Right kidney (tissue), 1 donor: Measurements from ENCODE around the gene PCNX1.

ENCODE experiments used
- DNase-seq: peaks from one replicate; pipeline ENCODE4 v3.0.0-alpha.2; 2016

Gene PCNX1

GRCh38 chr14:70888681-70889175 is 18.5 kb upstream of the PCNX1 start:
- DNase-seq = no peak

GRCh38 chr14:70889555-70889954 is 17.7 kb upstream of the PCNX1 start:
- DNase-seq = no peak

GRCh38 chr14:70890826-70891659 is 16.2 kb upstream of the PCNX1 start:
- no peak for DNase-seq

- no peak for DNase-seq
Observed at GRCh38 chr14:70891737-70892136, 15.5 kb upstream of the PCNX1 start.

DNA sequence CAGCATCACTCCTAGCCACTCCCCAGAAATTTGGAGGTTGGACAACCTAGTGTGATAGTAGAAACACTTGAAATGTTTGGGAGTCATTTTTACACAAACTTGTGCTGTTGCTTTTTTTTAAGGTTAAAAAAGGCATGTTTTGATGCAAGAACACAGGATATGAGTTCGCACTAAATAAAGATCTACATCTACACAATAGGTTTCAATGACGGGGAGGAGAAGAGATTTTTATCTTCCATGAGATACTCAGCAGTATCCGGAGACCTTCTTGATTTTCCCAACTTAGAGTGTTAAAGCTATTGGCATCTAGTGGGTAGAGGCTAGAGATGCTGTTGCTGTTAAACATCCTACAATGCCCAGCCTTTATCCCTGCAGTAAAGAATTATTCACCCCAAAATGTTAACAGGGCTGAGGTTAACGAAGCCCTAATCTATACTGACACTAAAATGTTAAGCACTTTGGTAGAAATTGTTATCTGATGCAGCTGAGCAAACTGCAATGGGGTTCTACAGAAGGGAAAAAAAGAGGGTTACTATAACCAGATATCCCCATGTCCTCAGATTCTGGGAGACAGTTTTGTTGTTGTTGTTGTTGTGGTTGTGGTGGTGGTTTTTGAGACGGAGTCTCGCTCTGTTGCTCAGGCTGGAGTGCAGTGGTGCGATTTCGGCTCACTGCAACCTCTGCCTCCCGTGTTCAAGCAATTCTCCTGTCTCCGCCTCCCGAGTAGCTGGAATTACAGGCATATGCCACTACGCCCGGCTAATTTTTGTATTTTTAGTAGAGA is 14.0 kb upstream of the PCNX1 start:
- no peak for DNase-seq

- DNase-seq = no peak
Observed at GRCh38 chr14:70893858-70894291, 13.4 kb upstream of the PCNX1 start.

DNA sequence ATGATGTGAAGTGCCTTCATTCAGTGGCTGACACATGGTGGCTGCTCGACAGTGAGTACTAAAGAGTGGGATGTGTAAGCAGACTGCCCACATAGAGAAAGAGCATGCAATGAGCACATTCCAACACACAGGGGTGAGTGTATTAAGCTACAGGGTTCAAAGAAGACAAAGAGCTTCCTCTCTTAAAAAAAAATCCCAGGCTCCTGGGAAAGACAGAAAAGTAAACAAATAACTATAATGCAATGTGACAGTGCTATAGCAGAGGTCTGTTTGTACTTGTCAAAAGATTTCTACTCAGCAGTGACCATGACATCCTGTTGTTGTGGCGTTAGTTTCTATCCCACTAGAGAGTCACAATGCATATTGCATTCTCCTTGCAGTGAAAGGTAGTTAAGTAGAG is 12.4 kb upstream of the PCNX1 start:
- DNase-seq = no peak

- no peak for DNase-seq
Observed at GRCh38 chr14:70896317-70896716, 10.9 kb upstream of the PCNX1 start.

GRCh38 chr14:70896981-70897380 is 10.3 kb upstream of the PCNX1 start:
- no peak for DNase-seq

DNA sequence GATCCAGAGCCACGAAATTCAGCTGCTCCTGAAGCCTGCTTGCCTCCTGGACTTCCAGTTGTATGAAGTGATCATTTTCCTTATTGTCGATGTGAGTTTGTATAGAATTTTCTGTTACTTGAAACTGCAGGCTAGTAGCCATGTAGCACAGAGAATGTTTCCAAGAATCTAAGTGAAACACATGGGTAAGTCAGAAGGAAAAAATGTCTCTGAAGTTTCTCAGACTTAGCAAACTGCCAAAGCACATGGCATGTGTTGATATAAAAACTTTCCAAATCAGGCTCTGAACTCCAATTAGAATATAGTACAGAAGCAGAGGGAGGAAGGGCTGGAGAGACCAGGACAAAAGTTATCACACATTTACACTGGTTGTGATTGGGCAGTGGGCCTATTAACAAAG is 9.8 kb upstream of the PCNX1 start:
- no peak for DNase-seq

- no peak for DNase-seq
Observed at GRCh38 chr14:70898111-70898745, 9.0 kb upstream of the PCNX1 start.

GRCh38 chr14:70901269-70901668 is 6.0 kb upstream of the PCNX1 start:
- DNase-seq = no peak

DNA sequence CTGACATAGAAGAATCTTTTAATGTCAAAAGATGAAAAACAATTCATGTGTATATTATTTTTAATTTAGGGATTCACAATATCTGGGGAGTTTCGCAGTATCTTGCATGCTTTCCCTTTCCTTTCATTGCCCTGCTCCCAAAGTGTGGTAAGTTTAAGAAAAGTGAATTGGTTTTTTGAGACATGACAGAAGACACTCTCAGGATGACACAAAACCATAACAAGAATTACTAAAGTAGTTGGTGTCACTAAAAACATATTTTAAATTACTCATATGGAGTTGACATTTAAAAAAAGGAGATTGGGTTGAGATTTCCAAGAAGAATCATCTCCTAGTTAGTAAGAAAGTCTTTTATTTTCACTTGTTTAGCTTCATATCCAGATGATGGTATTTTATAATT is 5.1 kb upstream of the PCNX1 start:
- DNase-seq = no peak

DNA sequence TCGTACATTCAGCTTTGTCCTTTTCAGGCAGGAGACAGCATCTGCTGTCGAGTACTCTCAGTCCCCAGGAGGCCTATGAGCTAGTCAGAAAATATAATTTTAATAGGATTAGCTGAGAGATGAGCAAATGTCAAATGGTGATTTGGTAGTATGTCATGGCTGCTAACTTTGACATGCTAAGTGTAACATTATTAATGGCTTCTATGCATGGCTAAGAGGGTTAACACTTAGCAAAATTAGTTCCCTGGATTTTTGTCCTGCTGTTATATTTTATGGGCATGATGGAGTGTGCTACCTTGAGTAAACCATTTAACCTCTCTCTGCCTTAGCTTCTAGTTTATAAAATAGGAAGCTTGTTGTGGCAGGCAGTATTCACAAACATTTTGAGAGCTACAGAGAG is 2.9 kb upstream of the PCNX1 start:
- DNase-seq = no peak

GRCh38 chr14:70905301-70905700 is 2.0 kb upstream of the PCNX1 start:
- no peak for DNase-seq

GRCh38 chr14:70906793-70907175 is 475 bp upstream of the PCNX1 start:
- DNase-seq = no peak

DNA sequence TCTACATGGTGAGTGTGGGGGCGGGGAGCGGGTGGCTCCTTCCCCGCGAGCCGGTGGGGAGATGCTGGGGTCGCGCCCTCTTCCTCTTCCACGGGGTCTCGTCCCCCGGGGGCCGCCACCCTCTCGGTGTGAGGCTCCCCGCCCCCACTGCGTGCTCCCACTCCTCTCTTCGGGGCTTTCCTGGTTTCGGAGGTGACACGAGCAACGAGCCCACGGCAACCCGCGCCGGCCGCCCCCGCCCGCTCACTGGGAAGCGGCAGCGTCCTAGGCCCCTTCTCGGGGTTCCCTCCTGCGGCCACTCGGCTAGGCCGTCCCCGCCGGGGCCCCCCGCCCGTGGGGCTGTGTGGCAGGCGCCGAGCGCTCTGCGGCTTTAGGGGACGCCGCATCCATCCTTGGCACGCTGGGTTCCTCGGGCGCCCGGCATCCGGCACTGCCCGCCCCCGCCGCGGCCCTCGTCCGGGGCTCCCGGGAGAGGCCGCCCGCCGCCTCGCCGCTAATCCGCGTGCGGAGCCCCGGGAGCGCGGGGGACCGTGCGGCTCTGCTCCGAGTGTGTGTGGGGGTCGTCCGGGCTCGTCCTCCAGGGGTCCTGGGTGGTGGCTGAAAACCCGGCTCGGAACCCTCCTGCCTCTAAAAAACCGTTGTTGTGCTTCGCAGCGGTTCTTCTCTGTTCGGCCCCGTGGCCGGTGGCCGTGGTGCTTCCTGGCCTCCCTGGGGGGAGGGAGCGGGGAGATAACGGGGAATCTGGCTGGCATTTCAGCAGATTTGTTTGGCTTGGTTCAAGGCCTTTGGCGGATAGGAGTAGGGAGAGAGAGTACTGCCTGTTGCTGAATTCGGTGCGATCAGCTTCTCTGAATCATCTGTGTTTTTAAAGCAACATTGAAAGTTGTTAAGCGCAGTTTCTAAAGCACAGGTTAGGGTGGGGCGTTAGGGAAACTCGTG is 1.0 kb downstream of the PCNX1 start:
- peak; percentile 86 for DNase-seq

- DNase-seq = no peak
Observed at GRCh38 chr14:70908935-70909641, 1.8 kb downstream of the PCNX1 start.

GRCh38 chr14:70909733-70910614 is 2.7 kb downstream of the PCNX1 start:
- DNase-seq = no peak

DNA sequence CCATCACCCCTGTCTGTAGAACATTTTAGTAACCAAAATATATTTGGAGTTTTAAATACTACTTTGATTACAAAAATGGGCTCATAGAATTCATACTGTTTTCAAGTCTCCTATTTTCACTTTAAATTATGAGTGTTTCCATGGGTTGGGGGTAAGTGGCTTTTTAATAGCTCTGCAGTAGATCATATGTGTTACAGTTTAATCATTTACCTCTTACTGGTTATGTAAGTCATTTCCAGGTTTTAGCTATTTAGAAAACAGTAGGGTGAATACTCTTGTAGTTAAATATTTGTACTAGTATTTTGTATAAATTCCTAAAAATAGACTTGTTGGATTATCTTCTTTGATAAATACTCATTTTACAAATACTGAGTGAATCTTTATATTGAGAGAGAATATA is 8.2 kb downstream of the PCNX1 start:
- no peak for DNase-seq
